Smooth muscle cell (in vitro differentiated cells): Measurements from ENCODE around the gene TCL1B. TPM values are rescaled to one million over a fixed set of nuclear protein-coding genes. Genes with fewer than 3 reads are reported as not detected.

Source experiments
- DNase-seq: peaks from one replicate; lab custom pipeline; 2025; ENCODE audit not compliant: unreplicated experiment; lab: John Stamatoyannopoulos, UW
- H2AFZ ChIP-seq: fragments of 200-600 bp; sonication (generic); 2 replicates; pipeline ENCODE4 v1.6.0; 2016; ENCODE audit warnings: antibody characterized with exemption, low read depth, mild to moderate bottlenecking
- H3F3A ChIP-seq: fragments of 200-600 bp; sonication (generic); 2 replicates; pipeline ENCODE4 v1.6.0; 2017; ENCODE audit warnings: antibody characterized with exemption, low read depth
- H3K27ac ChIP-seq: fragments of 200-600 bp; sonication (generic); 2 replicates; pipeline ENCODE4 v1.5.1; 2016; ENCODE audit warnings: low read depth, mild to moderate bottlenecking
- H3K27me3 ChIP-seq: fragments of 200-600 bp; sonication (generic); 2 replicates; pipeline ENCODE4 v1.6.1; 2016; ENCODE audit warnings: low read depth, mild to moderate bottlenecking
- H3K36me3 ChIP-seq: fragments of 200-600 bp; sonication (generic); 2 replicates; pipeline ENCODE4 v1.5.1; 2016; ENCODE audit warnings: low read depth
- H3K4me1 ChIP-seq: fragments of 200-600 bp; sonication (generic); 2 replicates; pipeline ENCODE4 v1.5.1; 2016; ENCODE audit warnings: low read depth
- H3K4me2 ChIP-seq: fragments of 200-600 bp; sonication (generic); 2 replicates; pipeline ENCODE4 v1.6.0; 2016; ENCODE audit warnings: mild to moderate bottlenecking
- H3K4me3 ChIP-seq: fragments of 200-600 bp; sonication (generic); 2 replicates; pipeline ENCODE4 v1.5.1; 2016; ENCODE audit warnings: mild to moderate bottlenecking
- H3K79me2 ChIP-seq: fragments of 200-600 bp; sonication (generic); 2 replicates; pipeline ENCODE4 v1.6.0; 2016; ENCODE audit warnings: low read depth, mild to moderate bottlenecking
- H3K9ac ChIP-seq: fragments of 200-600 bp; sonication (generic); 2 replicates; pipeline ENCODE4 v1.6.0; 2016; ENCODE audit warnings: low read depth
- H3K9me3 ChIP-seq: fragments of 200-600 bp; sonication (generic); replicated peaks from 2 replicates; pipeline ENCODE4 v1.5.1; 2016; ENCODE audit warnings: low read depth
- H4K20me1 ChIP-seq: fragments of 200-600 bp; sonication (generic); 2 replicates; pipeline ENCODE4 v1.6.0; 2016; ENCODE audit warnings: low read depth
- WGBS: methylation state at CpG from one replicate; pipeline ENCODE4 v1.1.7; 2016; ENCODE audit warnings: low lambda C conversion rate; 5-methylcytosine and 5-hydroxymethylcytosine counted together
- polyA plus RNA-seq: library from polyadenylated mRNA; unstranded; fragments of >200 nt; fragmentation: Nextera tagmentation; extraction: Ambion mirVana; gene quantifications from 2 replicates; pipeline ENCODE4 v1.2.1, GENCODE V29; 2016
- total RNA-seq: library from RNA; depleted of rRNA; stranded (reverse); fragments of >200 nt; gene quantifications from 2 replicates; pipeline ENCODE4 v1.2.3, GENCODE V29; 2014
- TF ChIP-seq, protein P1 (sequence below): fragments of 200-600 bp; sonication (generic); IDR thresholded peaks from 2 replicates; pipeline ENCODE4 v1.5.1; 2017; ENCODE audit warnings: borderline replicate concordance, mild to moderate bottlenecking, antibody characterized with exemption; ENCODE audit not compliant: insufficient read depth, poor library complexity, severe bottlenecking

Gene TCL1B
- total and polyA plus RNA-seq, 2 experiments from 2014 or later: not detected

- Histone ChIP-seq H3K4me2 (no peak overlapping the region), H3K27me3 (no peaks in the 10 kb centered on the region), H3K27ac (no peak overlapping the region), H3K36me3 (no peaks in the 10 kb centered on the region), H3K9ac (no peak overlapping the region), H2AFZ (no peak overlapping the region), H3K4me3 (no peak overlapping the region), H3F3A (no peaks in the 10 kb centered on the region), H3K9me3 (no peaks in the 10 kb centered on the region), H3K4me1 (no peaks in the 10 kb centered on the region), H4K20me1 (no peaks in the 10 kb centered on the region), H3K79me2 (no peaks in the 10 kb centered on the region)
- TF ChIP-seq, protein P1, sequence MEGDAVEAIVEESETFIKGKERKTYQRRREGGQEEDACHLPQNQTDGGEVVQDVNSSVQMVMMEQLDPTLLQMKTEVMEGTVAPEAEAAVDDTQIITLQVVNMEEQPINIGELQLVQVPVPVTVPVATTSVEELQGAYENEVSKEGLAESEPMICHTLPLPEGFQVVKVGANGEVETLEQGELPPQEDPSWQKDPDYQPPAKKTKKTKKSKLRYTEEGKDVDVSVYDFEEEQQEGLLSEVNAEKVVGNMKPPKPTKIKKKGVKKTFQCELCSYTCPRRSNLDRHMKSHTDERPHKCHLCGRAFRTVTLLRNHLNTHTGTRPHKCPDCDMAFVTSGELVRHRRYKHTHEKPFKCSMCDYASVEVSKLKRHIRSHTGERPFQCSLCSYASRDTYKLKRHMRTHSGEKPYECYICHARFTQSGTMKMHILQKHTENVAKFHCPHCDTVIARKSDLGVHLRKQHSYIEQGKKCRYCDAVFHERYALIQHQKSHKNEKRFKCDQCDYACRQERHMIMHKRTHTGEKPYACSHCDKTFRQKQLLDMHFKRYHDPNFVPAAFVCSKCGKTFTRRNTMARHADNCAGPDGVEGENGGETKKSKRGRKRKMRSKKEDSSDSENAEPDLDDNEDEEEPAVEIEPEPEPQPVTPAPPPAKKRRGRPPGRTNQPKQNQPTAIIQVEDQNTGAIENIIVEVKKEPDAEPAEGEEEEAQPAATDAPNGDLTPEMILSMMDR: no peak
- DNase-seq: no peak
- 65% methylated on average over 3 of the region's 3 CpGs for WGBS
Measured at GRCh38 chr14:95647926-95648325, 38.3 kb upstream of the TCL1B start.

GRCh38 chr14:95649230-95649629 is 37.0 kb upstream of the TCL1B start:
- no peaks in the 10 kb centered on the region for H3K79me2 ChIP-seq
- H3K9me3 ChIP-seq: no peaks in the 10 kb centered on the region
- H3K9ac ChIP-seq: no peak overlapping the region
- no peaks in the 10 kb centered on the region for H3K4me1 ChIP-seq
- H4K20me1 ChIP-seq: no peaks in the 10 kb centered on the region
- no peaks in the 10 kb centered on the region for H3K36me3 ChIP-seq
- H3K27ac ChIP-seq: no peak overlapping the region
- TF ChIP-seq, protein P1: no peak
- no peak overlapping the region for H2AFZ ChIP-seq
- no peak overlapping the region for H3K4me2 ChIP-seq
- no peaks in the 10 kb centered on the region for H3K27me3 ChIP-seq
- H3F3A ChIP-seq: no peaks in the 10 kb centered on the region
- no peak for DNase-seq
- 94% methylated on average over 7 of the region's 7 CpGs for WGBS
- H3K4me3 ChIP-seq: no peak overlapping the region

- H3K27ac ChIP-seq: no peak overlapping the region
- H2AFZ ChIP-seq: no peak overlapping the region
- H3F3A ChIP-seq: no peaks in the 10 kb centered on the region
- H3K9me3 ChIP-seq: no peaks in the 10 kb centered on the region
- no peak overlapping the region for H3K4me3 ChIP-seq
- H4K20me1 ChIP-seq: no peaks in the 10 kb centered on the region
- no peaks in the 10 kb centered on the region for H3K36me3 ChIP-seq
- H3K79me2 ChIP-seq: no peaks in the 10 kb centered on the region
- WGBS: 77% methylated on average over 7 of the region's 7 CpGs
- no peaks in the 10 kb centered on the region for H3K4me1 ChIP-seq
- no peak for DNase-seq
- H3K27me3 ChIP-seq: peaks cover 7% of the 10 kb centered on the region
- TF ChIP-seq, protein P1: no peak
- H3K4me2 ChIP-seq: no peak overlapping the region
- H3K9ac ChIP-seq: no peak overlapping the region
Measured at GRCh38 chr14:95651028-95651427, 35.2 kb upstream of the TCL1B start.

DNA sequence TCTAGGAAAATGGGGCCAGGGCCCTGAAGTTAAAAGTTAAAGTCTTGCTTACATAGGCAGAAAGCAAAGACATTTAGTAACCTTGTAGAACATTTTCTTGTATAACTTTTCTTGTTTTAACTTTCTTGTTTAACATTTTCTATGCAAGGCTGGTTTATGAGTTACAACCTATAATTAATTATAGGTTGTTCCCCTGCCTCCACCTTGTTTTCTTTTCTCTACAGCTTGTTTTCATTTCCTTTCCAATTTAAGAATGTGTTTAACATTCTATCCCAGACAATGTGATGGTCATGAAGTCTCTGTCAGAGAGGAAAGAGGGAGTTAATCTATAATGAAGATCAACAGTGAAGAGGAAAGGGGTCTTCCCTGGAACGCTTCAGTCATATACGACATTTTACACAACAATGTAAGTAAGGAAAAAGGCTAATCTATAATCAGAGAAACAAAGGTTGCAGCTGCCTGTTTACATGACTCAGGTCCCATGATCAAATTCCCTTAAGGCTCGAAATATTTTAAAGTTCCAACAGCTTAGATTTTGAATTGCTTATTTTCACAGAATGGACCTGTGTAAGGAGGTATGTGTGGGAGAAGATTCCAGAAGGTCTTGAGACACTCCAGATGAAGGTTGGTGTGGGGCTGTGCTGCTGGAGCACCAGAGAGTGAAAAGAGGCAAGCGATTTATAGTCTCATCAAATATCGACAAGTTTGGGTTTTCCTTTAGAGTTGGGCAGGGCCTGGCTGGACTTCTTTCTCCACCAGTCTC is 34.2 kb upstream of the TCL1B start:
- Histone ChIP-seq H3K9ac (no peak overlapping the region), H4K20me1 (no peaks in the 10 kb centered on the region), H3F3A (no peaks in the 10 kb centered on the region), H3K27ac (no peak overlapping the region), H3K4me2 (no peak overlapping the region), H3K4me3 (no peak overlapping the region), H2AFZ (no peak overlapping the region), H3K9me3 (no peaks in the 10 kb centered on the region), H3K79me2 (no peaks in the 10 kb centered on the region), H3K4me1 (no peaks in the 10 kb centered on the region), H3K36me3 (no peaks in the 10 kb centered on the region), H3K27me3 (peaks cover 7% of the 10 kb centered on the region)
- 81% methylated on average over 5 of the region's 5 CpGs for WGBS
- DNase-seq: no peak
- TF ChIP-seq, protein P1: no peak
